Measurements from ENCODE around the gene SCART1. TPM values are rescaled to one million over a fixed set of nuclear protein-coding genes. Genes with fewer than 3 reads are reported as not detected.

Gene SCART1
- total and polyA plus RNA-seq, 2 donors (not counting 3 experiments of a cell fraction or from before 2014, with no cell fraction given), result 0.90 to 1.0 TPM

DNA sequence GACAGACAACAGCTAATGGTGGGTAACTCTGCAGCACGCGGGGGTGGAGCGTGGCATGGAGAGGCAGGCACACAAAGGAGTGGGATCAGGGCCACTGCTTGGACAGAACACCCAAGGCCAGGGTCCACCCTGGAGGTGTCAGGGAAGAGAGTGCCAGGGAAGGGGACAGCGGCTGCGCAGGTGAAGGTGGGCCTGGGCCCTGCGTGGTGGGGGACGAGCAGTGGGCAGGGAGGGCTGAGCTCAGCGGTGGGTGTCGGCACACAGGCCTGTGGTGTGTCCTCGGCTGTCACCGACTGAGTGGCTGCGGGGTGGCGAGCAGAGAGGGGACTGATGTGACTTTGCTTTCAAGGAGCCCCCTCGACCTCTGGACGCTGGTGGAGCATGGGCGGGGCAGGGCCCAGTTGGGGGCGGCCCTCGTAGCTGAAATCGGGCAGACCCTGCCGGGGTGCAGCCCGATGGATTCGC, 8.4 kb upstream of the SCART1 start:
- no peak for DNase-seq (ENCODE audit: low read depth, low spot score)
- H3K27ac ChIP-seq (ENCODE audit: insufficient read depth, low read depth, low read length), result no peak overlapping the region
- H3K4me1 ChIP-seq (ENCODE audit: control insufficient read depth, extremely low read depth, insufficient read depth, low read length), result no peaks in the 10 kb centered on the region
- no peak overlapping the region for H2AFZ ChIP-seq (ENCODE audit: low read depth, low read length)
- H3K36me3 ChIP-seq (ENCODE audit: control insufficient read depth in 2 of 2, extremely low read depth in 1 of 2, insufficient read depth in 2 of 2, low read length in 2 of 2), result no peaks in the 10 kb centered on the region
- intact Hi-C loops (cut with micrococcal nuclease) (no loop called here), dilution Hi-C loops (cut with MboI; ENCODE audit: extremely low pct_ligation_motif_present, low sequenced_read_pairs) (no loop called here)
- H3K9me3 ChIP-seq (replicated peaks; ENCODE audit: control insufficient read depth, insufficient read depth, low read length), result no peaks in the 10 kb centered on the region
- H3K9me1 ChIP-seq (replicated peaks; ENCODE audit: control insufficient read depth, extremely low read depth, insufficient read depth, low read length), result no peaks in the 10 kb centered on the region
- ChIA-PET CTCF (no interaction called here), POLR2A (no interaction called here)
- no TSS peak for BruUV-seq (replicated peaks)
- no peak overlapping the region for H3K9ac ChIP-seq (replicated peaks; ENCODE audit: extremely low read depth, insufficient read depth, low read length)
- TF ChIP-seq GATA2 (IDR thresholded peaks at IDR 0.05; ENCODE audit: insufficient read depth, insufficient read length, low read depth, low read length) (no peak), POLR2A (IDR thresholded peaks at IDR 0.05; ENCODE audit: low read depth, low read length) (no peak), POLR2AphosphoS5 (IDR thresholded peaks at IDR 0.05; ENCODE audit: insufficient read depth, low read depth, low read length) (no peak), FOS (IDR thresholded peaks at IDR 0.05; ENCODE audit: borderline replicate concordance, insufficient read depth, low read length) (no peak), MYC (IDR thresholded peaks at IDR 0.05; ENCODE audit: low read depth, low read length) (no peak), JUN (IDR thresholded peaks at IDR 0.05; ENCODE audit: borderline replicate concordance, insufficient read depth, insufficient read length, low read depth) (no peak), EZH2 (IDR thresholded peaks at IDR 0.05; ENCODE audit: borderline replicate concordance, low read depth, low read length, severe bottlenecking) (no peak), CTCF (IDR thresholded peaks at IDR 0.05; ENCODE audit: extremely low read depth in 1 of 2, insufficient read depth in 1 of 2, low read depth in 1 of 2, low read length in 2 of 2) (no peak)
- TF ChIP-seq, protein P1, sequence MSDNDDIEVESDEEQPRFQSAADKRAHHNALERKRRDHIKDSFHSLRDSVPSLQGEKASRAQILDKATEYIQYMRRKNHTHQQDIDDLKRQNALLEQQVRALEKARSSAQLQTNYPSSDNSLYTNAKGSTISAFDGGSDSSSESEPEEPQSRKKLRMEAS (IDR thresholded peaks at IDR 0.05; ENCODE audit: insufficient read depth, insufficient read length), result no peak
- no peaks in the 10 kb centered on the region for H3K27me3 ChIP-seq (ENCODE audit: control insufficient read depth in 2 of 2, insufficient read depth in 2 of 2, low read length in 2 of 2)
- H3K79me2 ChIP-seq (ENCODE audit: control insufficient read depth, insufficient read depth, low read length), result no peaks in the 10 kb centered on the region
- no peak overlapping the region for H3K4me3 ChIP-seq (replicated peaks in 1 of 3; ENCODE audit: insufficient read depth in 1 of 3, low read depth in 1 of 3, low read length in 3 of 3)
- FAIRE-seq, result no peak
- H4K20me1 ChIP-seq (replicated peaks; ENCODE audit: control insufficient read depth, extremely low read depth, insufficient read depth, low read length), result no peaks in the 10 kb centered on the region
- H3K4me2 ChIP-seq (ENCODE audit: insufficient read depth, low read length), result no peak overlapping the region
